C4-2B (cell line): ENCODE data around the gene PDE4D.

Experiments used
- ZFX ChIP-seq: fragments of 450-650 bp; IDR thresholded peaks from 2 replicates; pipeline ENCODE4 v1.6.1; 2017
- TF ChIP-seq, protein P1 (sequence below): fragments of 450-650 bp; conservative IDR thresholded peaks from 2 replicates; pipeline ENCODE4 v1.5.1; 2017; ENCODE audit warnings: mild to moderate bottlenecking

DNA sequence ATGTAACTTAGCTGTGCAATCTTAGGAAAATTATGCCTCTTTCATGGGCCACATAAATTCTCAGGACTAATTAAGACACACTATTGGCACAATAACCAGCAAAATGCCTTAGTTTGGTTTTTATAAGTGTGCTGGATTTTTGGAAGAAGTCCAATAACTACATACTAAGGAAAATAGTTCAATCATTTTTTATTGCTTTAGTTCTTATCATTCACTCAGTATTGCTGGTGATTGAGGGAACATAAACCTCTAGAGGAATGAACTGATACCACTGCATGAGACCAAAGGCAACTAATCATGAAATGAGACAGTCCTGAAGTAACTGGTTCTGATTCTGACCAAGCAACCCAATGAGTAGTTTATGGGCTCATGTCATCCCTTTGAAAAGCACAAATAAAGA, 571.5 kb downstream of the PDE4D start:
- TF ChIP-seq, protein P1, sequence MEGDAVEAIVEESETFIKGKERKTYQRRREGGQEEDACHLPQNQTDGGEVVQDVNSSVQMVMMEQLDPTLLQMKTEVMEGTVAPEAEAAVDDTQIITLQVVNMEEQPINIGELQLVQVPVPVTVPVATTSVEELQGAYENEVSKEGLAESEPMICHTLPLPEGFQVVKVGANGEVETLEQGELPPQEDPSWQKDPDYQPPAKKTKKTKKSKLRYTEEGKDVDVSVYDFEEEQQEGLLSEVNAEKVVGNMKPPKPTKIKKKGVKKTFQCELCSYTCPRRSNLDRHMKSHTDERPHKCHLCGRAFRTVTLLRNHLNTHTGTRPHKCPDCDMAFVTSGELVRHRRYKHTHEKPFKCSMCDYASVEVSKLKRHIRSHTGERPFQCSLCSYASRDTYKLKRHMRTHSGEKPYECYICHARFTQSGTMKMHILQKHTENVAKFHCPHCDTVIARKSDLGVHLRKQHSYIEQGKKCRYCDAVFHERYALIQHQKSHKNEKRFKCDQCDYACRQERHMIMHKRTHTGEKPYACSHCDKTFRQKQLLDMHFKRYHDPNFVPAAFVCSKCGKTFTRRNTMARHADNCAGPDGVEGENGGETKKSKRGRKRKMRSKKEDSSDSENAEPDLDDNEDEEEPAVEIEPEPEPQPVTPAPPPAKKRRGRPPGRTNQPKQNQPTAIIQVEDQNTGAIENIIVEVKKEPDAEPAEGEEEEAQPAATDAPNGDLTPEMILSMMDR = no peak
- TF ChIP-seq ZFX = no peak
